OCI-LY1 (cell line): ENCODE data around the gene PUS3.

ENCODE experiments used
- CTCF ChIP-seq: fragments of 200-600 bp; sonication (generic), shearing (Covaris generic); IDR thresholded peaks from 2 replicates; pipeline ENCODE4 v1.5.1; 2017; ENCODE audit warnings: mild to moderate bottlenecking, antibody characterized with exemption, low read length, moderate library complexity, mixed read lengths
- EZH2 ChIP-seq: fragments of 200-600 bp; sonication (generic), shearing (Covaris generic); IDR thresholded peaks from 2 replicates; pipeline ENCODE4 v1.8.0; 2017; ENCODE audit warnings: borderline replicate concordance, mixed run types, mild to moderate bottlenecking, antibody characterized with exemption, low read length, moderate library complexity, mixed read lengths

- TF ChIP-seq CTCF, result no peak
- no peak for TF ChIP-seq EZH2
Observed at GRCh38 chr11:125886997-125887372, 16.0 kb downstream of the PUS3 start.
